HG02938 (cell line): ENCODE data around the gene TUBGCP6.

Experiments
- ATAC-seq: cut with Tn5 transposase; IDR thresholded peaks from one replicate; pipeline ENCODE4 v1.9.1; 2021; ENCODE audit warnings: mild to moderate bottlenecking, moderate library complexity; ENCODE audit not compliant: unreplicated experiment

TUBGCP6 gene

DNA sequence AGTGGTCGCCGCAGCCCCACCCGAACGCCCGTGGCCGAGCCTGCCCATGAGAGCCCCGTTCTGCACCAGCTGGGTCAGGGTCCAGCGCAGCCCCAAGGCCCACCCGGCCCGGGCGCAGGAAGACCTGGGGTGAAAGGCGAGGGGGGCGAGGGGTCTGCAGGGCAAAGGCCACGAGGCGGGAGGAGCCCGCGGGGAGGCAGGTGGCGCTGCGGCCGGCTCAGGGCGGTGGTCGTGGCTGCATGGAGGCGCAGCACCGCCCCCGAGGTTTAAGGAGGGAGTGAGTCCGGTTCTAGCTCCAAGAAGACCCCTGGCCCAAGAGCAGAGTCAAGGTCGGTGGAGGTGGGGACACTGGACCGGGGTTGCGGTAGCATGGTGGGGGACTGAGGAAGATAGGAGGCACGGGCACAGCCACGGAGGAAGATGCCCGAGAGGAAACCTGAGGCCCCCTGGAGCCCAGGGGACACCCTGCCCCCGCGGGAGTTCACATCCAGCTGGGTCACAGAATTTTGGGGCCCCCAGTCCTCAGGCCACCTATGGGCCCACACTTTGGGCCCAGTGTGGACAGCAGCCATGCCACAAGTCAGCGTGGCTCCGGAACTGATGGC lies 6.8 kb upstream of the TUBGCP6 start:
- no peak for ATAC-seq

DNA sequence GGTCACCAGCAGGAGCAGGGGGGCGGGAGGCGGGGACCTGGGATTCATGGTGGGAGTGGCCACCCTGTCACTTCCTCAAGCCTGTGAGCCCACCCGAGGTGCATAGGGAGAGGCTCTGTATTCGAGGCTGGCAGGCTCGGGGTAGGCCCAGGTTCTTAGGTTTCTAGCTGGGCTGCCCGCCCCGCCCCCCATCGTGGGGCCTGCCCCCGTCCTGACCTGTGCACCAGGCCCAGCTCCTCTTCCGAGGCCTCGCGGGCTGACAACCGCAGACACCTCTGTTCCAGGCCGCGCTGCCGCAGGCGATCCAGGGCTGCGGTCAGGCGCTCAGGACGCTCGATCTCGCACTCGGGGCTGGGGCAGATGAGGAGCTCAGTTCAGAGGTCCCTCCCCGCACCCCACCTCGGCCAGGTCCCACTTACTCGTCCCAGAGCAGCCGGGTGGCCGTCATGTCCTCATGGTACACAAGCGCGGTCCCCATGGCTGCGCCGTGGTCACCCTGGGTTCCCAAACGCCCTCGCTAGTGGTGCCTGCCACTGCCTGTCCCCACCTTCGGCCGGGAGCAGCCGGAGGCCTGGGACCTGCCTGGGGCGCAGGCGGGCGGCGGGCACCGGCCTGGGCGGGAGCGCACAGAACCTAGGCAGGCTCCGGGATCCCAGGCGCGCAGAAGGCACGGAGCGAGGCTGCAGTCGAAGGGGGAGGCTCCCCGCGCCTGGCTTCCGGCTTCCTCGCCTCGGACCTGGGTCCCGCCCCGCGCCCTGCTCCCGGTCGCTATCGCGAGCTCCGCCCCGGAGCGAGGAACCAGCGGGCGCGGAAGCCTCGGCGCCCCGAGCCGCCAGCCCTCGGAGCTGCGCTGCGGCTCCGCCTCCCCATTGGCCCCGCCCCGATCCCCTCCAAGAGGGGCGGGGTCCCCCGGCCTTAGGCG lies 6.0 kb upstream of the TUBGCP6 start, which contains the start of gene HDAC10:
TSS of gene HDAC10 (minus strand) at position 711 of the 922 bp plus-strand sequence. CDS start at position 478, 233 bp downstream.
- no peak for ATAC-seq

DNA sequence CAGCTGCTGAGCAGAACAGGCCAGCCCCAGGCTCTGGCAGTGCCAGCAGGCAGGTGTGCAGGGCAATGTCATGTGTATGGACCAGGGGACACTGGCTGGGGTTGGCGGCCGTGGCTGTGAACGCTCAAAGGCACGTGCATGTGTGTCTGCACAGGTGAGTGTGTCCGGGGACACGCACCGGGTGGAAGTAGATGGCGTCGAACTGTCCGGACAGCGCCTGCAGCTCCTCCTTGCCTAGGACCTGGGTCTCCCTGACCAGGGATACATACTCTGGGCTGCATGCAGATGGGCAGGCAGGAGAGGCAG lies 5.4 kb upstream of the TUBGCP6 start:
- no peak for ATAC-seq

DNA sequence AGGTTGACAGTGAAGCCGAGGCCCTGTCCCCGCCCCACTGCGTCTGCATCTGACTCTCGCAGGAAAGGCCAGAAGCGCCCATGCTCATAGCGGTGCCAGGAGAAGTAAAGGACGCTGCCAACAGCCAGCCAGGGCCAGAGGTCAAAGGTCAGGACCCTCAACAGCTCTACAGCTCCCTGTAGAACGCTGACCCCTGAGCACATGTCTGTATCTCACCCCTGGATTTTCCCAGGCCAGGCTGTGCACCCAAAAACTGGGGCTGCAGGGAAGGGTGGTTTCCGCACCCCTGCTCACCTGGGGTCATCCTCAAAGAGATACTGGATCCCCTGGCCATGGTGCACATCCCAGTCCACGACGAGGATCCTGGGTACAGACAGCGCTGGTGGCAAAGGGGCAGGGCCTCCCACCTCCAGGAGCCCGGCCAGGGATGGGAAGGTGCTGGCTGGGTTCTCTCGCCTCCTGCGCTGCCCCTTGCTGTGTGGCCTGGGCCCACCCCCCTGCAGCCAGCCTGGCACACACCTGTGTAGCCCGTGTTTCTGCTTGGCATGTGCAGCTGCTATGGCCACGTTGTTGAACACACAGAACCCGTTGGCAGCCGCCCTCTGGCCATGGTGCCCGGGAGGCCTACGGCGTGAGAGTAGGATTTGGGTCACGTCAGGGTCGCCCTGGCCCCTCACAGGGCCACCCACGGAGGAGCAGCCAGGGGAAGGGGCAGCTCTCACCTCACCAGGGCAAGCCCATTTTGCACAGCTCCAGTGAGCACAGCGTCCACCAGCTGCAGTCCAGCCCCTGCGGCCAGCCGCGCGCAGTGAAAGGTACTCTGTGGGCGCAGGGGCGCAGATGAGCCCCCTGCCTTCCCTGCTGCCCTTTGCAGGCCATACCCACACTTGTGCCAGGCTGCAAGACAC lies 4.8 kb upstream of the TUBGCP6 start:
- no peak for ATAC-seq

DNA sequence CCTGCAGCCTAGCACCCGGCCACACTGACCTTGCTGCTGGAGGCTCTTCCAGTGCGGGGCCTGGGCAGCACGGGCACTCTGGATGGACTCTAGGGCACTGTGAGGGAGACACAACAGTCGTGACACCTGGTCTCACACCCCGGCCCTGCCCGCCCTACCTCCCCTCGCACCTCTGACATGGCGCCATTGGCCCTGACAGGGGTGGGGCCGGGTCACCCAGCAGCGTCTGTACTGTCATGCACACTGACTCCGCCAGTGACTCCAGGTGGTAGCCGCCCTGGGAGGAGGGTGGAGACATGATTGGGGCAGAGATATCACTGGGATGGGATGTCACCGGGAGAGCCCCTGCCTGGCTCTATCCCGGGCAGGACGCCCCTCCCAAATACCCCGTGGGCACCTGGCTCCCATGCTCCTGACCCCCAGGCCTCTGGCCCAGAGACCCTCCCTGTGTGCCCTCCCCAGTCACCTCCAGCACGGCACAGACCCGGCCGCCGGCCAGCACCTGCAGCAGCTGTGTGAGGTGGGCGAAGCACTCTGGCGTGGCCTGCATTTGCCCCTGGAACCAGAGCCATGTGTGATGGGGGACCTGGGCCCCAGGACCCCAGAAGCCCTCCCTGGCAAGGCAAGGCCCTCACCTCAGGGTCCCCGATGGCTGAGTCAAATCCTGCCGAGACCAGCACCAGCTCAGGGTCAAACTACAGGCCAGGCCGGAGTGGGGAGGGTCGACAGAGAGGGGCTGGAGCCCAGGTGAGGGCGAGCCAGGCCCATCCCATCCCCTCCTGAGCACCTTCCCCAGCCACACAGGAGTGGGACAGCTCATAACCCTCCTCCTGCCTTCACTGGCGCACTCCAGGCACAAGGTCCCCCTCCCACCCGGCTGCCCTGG lies 3.6 kb upstream of the TUBGCP6 start:
- no peak for ATAC-seq

DNA sequence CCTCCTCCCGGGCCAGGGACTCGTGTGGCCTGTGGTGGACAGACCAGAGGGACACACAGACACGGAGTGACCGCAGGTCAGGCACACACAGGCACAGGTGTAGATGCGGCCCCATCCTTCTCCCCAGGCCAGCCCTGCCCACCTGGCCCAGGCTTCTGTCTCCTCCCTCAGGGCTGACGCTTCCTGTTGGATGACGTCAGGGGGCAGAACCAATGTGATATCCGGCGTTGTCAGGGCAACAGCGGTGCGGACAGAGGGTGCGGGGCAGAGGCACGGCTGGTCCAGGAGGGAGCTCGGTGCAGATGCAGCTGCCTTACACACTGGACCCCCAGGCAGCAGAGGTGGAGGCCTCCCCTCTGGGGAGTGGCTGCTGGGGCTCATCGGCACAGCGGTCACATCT lies 2.9 kb upstream of the TUBGCP6 start:
- ATAC-seq = no peak

DNA sequence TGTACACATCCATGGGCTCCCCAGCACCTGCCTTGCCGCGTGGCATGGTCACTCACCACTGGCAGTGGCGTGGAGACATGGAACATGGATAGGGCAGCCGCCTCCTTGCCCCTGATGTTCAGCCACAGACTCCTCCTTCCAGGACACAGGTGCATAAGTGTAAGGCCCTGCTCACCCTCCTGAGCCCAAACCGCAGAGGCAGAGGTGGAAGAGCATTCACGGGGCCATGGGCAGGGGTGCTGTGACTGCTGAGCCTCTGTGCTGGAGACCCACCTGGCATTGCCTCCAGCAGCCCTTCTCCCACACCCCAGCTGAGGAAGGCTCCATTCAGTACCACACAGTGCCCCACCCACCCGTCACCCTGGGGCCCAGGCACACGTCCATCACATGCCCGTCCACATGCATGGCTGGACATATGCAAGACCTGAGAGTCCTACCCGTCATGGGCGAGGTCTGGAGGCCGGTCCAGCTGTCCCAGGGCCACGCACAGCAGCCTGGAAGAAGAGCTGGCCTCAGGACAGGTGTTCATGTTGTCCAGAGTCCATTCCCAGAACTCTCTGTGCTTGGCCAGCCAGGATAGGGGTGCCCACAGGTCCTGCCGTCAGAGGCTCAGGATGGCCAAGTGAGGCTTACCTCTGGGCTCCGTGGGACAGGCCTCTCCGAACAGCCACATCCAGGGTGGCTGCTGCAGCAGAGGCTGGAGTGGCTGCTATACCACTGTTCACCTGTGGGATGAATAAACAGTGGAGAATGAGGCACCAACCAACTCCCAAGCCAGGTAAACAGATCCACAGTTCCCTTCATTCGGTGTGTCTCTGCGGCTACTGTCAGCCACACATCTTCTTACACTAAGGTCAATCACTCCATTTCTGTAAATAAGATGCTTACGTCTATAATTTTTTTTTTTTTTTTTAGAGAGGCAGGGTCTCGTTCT lies 1.7 kb upstream of the TUBGCP6 start:
- no peak for ATAC-seq

DNA sequence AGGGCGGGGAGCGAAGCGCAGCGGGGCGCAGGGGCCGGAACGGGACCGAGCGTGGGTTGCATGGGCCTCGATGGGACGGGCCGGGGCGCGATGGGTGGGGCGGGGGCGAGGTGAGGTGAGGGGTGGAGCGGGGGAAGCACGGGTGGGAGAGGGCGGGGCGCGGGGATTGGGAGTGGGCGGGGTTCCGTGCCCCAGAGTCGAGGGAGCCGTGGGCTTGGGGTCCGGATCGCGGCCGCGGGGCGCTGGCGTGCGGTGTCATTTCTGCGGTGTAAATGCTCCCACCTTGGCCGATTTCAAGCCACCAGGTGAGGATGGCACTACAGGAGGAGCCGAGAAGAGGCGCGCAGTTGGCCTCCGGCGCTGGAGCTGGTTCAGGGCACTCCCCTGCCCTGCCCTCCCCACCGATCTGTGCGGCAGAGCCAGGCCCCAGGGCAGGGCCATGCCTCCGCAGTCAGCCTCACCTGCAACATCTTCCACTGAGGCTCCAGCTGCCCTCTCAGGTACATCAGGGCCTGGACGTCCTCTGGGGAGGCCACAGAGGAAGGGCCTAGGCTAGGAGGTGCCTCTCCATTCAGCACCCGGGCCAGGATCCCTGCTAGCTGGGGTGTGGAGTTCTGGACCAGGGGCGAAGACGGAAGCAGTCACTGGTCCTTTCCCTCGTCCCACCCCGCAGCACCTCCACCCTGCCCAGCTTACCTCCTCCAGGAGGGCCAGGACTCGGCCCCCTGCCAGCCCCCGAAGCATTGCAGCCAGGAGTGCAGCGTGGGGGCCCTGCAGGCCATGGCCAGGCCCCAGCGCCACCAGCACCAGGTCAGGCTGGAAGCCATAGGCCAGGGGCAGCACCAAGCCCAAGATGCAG lies 620 bp upstream of the TUBGCP6 start:
- ATAC-seq = no peak

DNA sequence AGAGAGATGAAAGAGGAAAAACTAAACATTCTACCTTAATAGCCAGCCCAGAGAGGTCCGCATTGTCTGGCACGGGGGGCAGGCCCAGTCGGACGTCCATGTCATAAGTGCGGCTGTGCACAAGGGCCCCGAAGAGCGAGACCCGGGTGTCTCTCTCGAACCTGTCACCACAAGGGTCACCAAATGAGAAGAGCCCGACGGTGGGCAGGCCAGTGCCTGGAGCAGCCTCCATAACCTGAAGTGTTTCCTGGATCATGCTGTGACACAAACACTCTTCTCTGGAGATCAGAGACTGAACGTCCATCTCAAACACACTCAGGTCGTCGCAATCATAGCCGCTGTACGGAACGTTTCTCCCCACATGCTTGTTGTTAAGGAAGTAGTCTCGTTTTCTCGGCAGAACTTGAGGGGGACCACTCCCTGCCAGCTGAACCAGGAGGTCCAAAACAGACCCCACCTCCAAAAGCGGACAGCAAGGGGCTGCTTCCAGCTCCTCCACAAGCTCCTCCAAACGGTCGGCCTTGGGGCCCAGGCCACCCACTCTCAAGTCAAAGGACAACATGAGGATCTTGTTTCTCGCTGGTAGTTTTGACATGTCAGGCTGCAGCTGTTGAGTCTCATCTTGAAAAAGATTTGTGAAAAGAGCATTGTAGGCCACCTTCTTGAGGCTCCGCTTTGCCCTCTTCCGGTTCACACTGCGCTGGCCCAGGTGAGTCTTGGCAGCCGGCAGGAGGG lies 971 bp downstream of the TUBGCP6 start:
- peak; percentile 19 for ATAC-seq

DNA sequence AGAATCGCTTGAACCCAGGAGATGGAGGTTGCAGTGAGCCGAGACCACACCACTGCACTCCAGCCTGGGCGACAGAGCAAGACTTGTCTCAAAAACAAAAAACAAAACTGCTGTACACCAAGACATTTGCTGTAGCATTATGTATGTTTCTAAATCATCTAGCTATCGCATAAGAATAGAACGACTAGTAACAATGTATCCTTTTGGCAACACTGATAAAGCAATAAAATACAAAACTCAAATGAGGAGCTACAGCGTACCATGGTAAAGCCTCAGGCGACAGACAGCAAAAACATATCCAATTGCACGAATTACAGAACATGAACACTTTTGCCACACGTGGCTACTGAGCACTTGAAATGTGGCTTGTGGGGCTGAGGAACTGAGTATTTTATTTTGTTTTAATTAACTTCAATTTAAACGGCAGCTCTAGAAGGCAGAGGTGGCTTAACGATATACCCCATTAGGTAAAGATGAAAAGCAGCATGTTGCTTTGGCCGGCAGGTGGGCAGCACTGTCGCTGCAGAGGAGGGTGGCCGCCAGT lies 2.3 kb downstream of the TUBGCP6 start:
- ATAC-seq = no peak

DNA sequence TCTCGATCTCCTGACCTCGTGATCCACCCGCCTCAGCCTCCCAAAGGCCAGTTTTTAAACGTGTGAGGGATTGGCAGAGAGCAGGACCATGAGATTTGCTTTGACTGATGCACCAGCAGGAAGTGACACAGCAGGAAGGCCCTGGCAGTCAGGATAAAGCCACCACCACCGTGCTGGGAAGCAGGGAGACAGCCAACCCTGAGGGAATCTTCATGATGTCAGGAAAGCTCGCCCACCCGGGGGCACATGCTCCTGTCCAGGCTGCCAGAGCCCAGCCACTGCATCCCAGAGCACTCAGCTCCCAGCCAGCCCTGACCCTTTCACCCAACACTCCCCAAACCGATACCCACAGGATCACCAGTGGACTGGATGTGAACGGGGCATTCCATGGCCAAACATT lies 6.1 kb downstream of the TUBGCP6 start:
- ATAC-seq = no peak

DNA sequence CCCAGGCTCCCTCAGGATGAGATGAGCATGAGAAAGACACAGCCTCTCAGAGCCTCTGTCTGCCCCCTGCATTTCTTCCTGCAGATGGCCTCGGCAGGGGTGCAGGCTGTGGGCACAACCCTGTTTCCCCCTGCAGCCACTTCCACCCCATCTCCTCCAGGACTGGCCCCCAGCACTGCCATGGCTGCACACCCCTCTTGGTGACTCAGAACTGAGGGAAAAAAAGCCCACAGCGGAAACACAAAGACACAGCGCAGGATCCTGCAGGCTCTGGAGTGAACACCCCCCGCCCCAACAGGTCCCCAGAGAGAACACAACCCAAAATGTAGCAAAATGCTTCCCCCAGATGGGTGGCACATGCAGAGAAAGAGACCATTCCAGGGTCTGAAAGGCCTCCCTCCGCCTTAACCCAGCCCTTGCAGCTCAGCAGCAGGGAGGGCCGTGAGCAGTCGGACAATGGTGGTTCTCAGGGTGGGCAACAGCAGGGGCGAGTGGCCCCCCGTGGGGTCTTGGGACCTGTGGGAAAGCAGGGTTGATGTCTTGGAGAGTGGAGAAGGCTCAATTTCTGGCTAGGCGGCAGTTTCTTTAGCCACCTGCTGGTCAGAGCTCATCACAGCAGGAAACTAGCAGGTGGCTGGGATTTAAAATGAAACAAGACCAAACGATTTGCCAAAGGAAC lies 8.0 kb downstream of the TUBGCP6 start:
- no peak for ATAC-seq

DNA sequence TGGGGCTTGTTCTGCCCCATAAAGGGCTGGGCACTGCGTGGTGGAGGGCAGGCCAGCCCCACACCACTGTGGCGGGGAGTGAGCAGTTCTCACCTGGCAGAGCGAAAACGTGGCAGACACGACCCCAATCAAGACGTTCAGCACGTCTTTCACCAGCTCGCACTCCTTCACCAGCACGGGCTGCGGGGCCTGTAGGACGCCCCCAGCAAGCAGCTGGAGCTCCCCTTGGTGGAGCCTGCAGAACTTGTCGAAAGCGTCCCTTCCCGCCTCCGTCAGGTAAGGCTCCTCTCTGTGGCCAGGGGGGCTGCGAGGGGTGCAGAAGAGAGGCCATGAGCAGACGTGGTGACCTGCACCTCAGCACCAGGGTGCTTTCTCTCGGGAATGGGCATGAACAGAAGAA lies 11.6 kb downstream of the TUBGCP6 start:
- ATAC-seq = no peak

DNA sequence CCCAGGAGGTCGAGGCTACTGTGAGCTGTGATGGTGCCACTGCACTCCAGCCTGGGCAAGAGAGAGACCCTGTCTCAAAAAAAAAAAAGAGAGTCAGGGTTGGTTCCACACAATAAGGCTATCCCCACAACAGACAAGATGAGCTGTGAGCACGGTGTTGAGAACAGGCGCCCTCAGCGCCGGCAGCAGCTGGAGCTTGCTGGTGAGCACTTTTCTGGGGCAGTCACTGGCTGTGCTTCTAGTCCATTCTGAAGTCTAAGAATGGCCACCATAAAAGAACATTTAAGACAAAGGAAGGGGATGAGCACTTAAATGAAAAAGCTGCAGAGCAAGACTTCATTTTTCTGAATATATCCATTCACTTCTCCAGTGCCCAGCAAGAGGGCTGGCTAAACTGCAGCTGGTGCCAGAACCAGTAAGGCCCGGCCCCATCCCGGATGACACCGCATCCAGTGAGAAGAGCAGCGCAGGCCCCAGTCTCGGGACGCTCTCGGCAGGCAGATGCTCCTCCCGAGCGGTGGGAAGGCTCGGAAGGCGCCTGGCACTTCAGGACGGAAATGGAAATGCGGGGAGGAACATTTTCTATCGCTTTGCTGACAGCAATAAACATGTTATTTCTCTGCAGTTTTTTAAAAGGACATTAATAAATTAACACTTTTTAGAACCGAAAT lies 12.2 kb downstream of the TUBGCP6 start:
- no peak for ATAC-seq

DNA sequence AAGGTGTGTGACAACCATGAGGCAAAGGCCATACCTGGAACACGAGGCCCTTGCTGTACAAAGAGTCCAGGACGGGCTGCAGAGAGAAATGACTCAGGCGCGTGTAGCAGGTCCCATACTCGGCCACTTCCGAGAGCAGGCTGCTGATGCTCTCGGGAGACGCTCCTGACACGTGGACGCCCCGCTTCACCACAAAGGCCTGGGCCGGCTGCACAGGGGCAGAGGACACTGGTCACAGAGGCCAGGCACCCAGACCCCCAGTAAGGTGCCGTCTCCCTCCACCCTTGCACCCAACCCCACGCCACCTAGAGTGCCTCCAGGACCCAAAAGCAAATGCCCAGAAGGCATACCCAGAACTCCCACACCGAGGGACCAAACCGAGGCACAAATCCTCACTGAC lies 15.5 kb downstream of the TUBGCP6 start:
- ATAC-seq = no peak

DNA sequence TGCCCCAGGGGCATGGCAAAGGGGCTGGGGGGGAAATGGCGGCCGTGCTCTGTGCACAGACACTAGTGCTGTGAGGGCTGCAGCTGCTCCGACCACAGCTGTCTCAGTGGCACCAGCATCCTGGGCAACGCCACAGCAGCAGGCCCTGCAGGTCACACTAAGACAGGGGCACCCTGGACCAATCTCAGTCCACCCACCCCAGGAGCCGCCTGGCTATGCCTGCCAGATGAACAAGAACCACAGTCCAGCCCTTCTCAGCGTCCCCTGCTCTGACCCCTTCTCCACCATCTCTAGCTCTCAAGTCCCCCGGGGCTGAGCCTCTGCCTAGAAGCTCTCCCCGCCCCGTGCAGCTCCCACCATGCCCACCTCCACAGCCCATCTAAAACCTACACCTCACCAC lies 16.5 kb downstream of the TUBGCP6 start:
- ATAC-seq = no peak
